ENCODE data around the gene LYSET.
"Not testable (repeated sequence)": the region's sequence is repeated elsewhere in the genome, so short reads cannot be mapped to it uniquely, and the experiment has no call there.

The LYSET gene

GRCh38 chr14:93230539-93230938 lies 45.4 kb downstream of the LYSET start:
- Mint-ChIP-seq H3K36me3 (ENCODE audit: low read depth) (peaks cover 38% of the 10 kb centered on the region), H3K9me3 (no peaks in the 10 kb centered on the region), H3K27me3 (peaks cover 12% of the 10 kb centered on the region), H3K4me1 (ENCODE audit: low read depth) (peaks cover 16% of the 10 kb centered on the region), H3K27ac (no peak overlapping the region), H3K4me3 (peak overlapping the region; percentile 71)
- DNase-seq, result no peak

- Mint-ChIP-seq H3K4me1 (ENCODE audit: low read depth) (peaks cover 19% of the 10 kb centered on the region), H3K36me3 (ENCODE audit: low read depth) (peaks cover 30% of the 10 kb centered on the region), H3K9me3 (no peaks in the 10 kb centered on the region), H3K27me3 (peaks cover 12% of the 10 kb centered on the region), H3K4me3 (peak overlapping the region; percentile 71), H3K27ac (peak overlapping the region; percentile 27)
- no peak for DNase-seq
Observed at GRCh38 chr14:93231129-93231979, 46.2 kb downstream of the LYSET start.

- no peak for DNase-seq
- H3K36me3 Mint-ChIP-seq (ENCODE audit: low read depth), result peaks cover 24% of the 10 kb centered on the region
- peak overlapping the region; percentile 10 for H3K27ac Mint-ChIP-seq
- H3K4me3 Mint-ChIP-seq, result no peak overlapping the region
- peaks cover 12% of the 10 kb centered on the region for H3K27me3 Mint-ChIP-seq
- no peaks in the 10 kb centered on the region for H3K9me3 Mint-ChIP-seq
- H3K4me1 Mint-ChIP-seq (ENCODE audit: low read depth), result peaks cover 23% of the 10 kb centered on the region
Observed at GRCh38 chr14:93232159-93232558, 47.0 kb downstream of the LYSET start.

- DNase-seq, H3K4me3 Mint-ChIP-seq: not testable (repeated sequence)
- H3K4me1 Mint-ChIP-seq (ENCODE audit: low read depth), result peaks cover 29% of the 10 kb centered on the region
Observed at GRCh38 chr14:93233078-93233477, 48.0 kb downstream of the LYSET start.

DNA sequence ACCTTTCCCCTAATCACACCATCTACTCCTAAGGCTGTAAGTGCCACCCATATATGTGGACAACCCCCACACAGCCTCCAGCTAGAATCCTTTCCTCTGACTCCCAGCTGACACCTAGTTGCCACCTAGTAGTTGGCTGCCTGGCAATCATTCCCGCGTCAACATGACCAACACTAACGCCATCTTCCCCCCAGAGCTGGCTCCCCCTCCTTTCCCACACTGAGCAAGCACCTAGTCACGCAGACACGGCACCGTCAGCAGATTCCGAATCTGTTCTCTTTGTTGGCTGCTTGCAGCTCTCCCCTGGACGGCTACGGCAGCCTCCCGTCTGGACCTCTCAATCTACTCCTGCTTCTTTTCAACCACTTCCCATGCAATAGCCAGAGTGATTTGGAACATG lies 49.7 kb downstream of the LYSET start:
- no peak for DNase-seq
- Mint-ChIP-seq H3K27ac (no peak overlapping the region), H3K27me3 (peaks cover 12% of the 10 kb centered on the region), H3K4me1 (ENCODE audit: low read depth) (peaks cover 33% of the 10 kb centered on the region), H3K9me3 (no peaks in the 10 kb centered on the region), H3K4me3 (no peak overlapping the region), H3K36me3 (ENCODE audit: low read depth) (peaks cover 5% of the 10 kb centered on the region)

More at GRCh38 chr14:93233078-93233477, 48.0 kb downstream of the LYSET start:
- peaks cover 15% of the 10 kb centered on the region for H3K36me3 Mint-ChIP-seq (ENCODE audit: low read depth)
- peaks cover 12% of the 10 kb centered on the region for H3K27me3 Mint-ChIP-seq
- H3K27ac Mint-ChIP-seq, H3K9me3 Mint-ChIP-seq: not testable (repeated sequence)
